Neuronal stem cell (in vitro differentiated cells): ENCODE data around the gene ZFHX3.
A peak's percentile ranks its signal among the peaks of the same experiment; 100 is the strongest.

ENCODE experiments used
- DNase-seq: peaks from one replicate; pipeline ENCODE4 v3.0.0-alpha.2; 2013; ENCODE audit warnings: low spot score
- H2AFZ ChIP-seq: one replicate; pipeline ENCODE4 v1.6.1; 2013; ENCODE audit warnings: mild to moderate bottlenecking, low read length, inconsistent platforms
- H2AK5ac ChIP-seq: 2 replicates; pipeline ENCODE4 v1.6.1; 2013; ENCODE audit warnings: low read depth, mild to moderate bottlenecking, inconsistent platforms, low read length, moderate library complexity, mixed read lengths
- H2BK120ac ChIP-seq: 2 replicates; pipeline ENCODE4 v1.6.1; 2013; ENCODE audit warnings: low read depth, mild to moderate bottlenecking, inconsistent platforms, low read length, moderate library complexity, mixed read lengths
- H2BK12ac ChIP-seq: one replicate; pipeline ENCODE4 v1.6.1; 2013; ENCODE audit warnings: low read length, inconsistent platforms
- H2BK15ac ChIP-seq: 2 replicates; pipeline ENCODE4 v1.6.1; 2013; ENCODE audit warnings: mild to moderate bottlenecking, low read length, inconsistent platforms, mixed read lengths
- H2BK5ac ChIP-seq: one replicate; pipeline ENCODE4 v1.6.1; 2013; ENCODE audit warnings: inconsistent platforms, mild to moderate bottlenecking, low read length, moderate library complexity
- H3K14ac ChIP-seq: one replicate; pipeline ENCODE4 v1.6.1; 2013; ENCODE audit warnings: low read length, inconsistent platforms
- H3K18ac ChIP-seq: 2 replicates; pipeline ENCODE4 v1.6.1; 2013; ENCODE audit warnings: low read length, inconsistent platforms
- H3K23ac ChIP-seq: 2 replicates; pipeline ENCODE4 v1.6.1; 2013; ENCODE audit warnings: low read depth, mild to moderate bottlenecking, mixed read lengths, low read length, inconsistent platforms; ENCODE audit not compliant: poor library complexity
- H3K27ac ChIP-seq: replicated peaks from 3 replicates; pipeline ENCODE4 v1.5.1; 2013; ENCODE audit warnings: low read length, inconsistent platforms
- H3K27me3 ChIP-seq, 3 experiments: 2 replicates each; pipeline ENCODE4 v1.6.1; 2013; ENCODE audit warnings: low read length in 3 of 3, mild to moderate bottlenecking in 2 of 3, inconsistent platforms in 1 of 3, low read depth in 1 of 3, mixed read lengths in 1 of 3, moderate library complexity in 1 of 3; ENCODE audit not compliant: control insufficient read depth in 3 of 3, insufficient read depth in 3 of 3
- H3K36me3 ChIP-seq, 2 donors: replicated peaks in 1 of 2; 2 replicates each; pipeline ENCODE4 v1.6.1; 2013; ENCODE audit warnings: low read length in 2 of 2; ENCODE audit not compliant: control insufficient read depth in 2 of 2, insufficient read depth in 2 of 2
- H3K4ac ChIP-seq: 2 replicates; pipeline ENCODE4 v1.6.1; 2013; ENCODE audit warnings: inconsistent platforms, mild to moderate bottlenecking, low read length, moderate library complexity
- H3K4me1 ChIP-seq, 2 donors: 1 replicate in 1 of 2; 2 replicates in 1 of 2; pipeline ENCODE4 v1.6.1; 2013; ENCODE audit warnings: low read length in 2 of 2, low read depth in 1 of 2; ENCODE audit not compliant: control insufficient read depth in 2 of 2, insufficient read depth in 1 of 2
- H3K4me2 ChIP-seq: one replicate; pipeline ENCODE4 v1.6.1; 2013; ENCODE audit warnings: mild to moderate bottlenecking, low read length, inconsistent platforms; ENCODE audit not compliant: insufficient read depth, poor library complexity, severe bottlenecking
- H3K4me3 ChIP-seq, 2 donors: 2 replicates each; pipeline ENCODE4 v1.5.1; 2013; ENCODE audit warnings: low read length in 2 of 2, mild to moderate bottlenecking in 2 of 2, inconsistent platforms in 1 of 2, moderate library complexity in 1 of 2
- H3K79me1 ChIP-seq: one replicate; pipeline ENCODE4 v1.6.1; 2013; ENCODE audit warnings: low read depth, mild to moderate bottlenecking, inconsistent platforms, low read length, moderate library complexity
- H3K9ac ChIP-seq: one replicate; pipeline ENCODE4 v1.6.1; 2013; ENCODE audit warnings: mild to moderate bottlenecking, low read depth, low read length, inconsistent platforms; ENCODE audit not compliant: poor library complexity
- H3K9me3 ChIP-seq, 2 donors: replicated peaks in 1 of 2; 2 replicates each; pipeline versions ENCODE3 to v1.6.1; 2013; ENCODE audit warnings: low read length in 2 of 2, mild to moderate bottlenecking in 2 of 2, inconsistent platforms in 1 of 2, low read depth in 1 of 2, mixed read lengths in 1 of 2, moderate library complexity in 1 of 2; ENCODE audit not compliant: control insufficient read depth in 2 of 2, insufficient read depth in 1 of 2
- H4K8ac ChIP-seq: one replicate; pipeline ENCODE4 v1.6.1; 2013; ENCODE audit warnings: low read depth, mild to moderate bottlenecking, inconsistent platforms, low read length, moderate library complexity
- H4K91ac ChIP-seq: one replicate; pipeline ENCODE4 v1.6.1; 2013; ENCODE audit warnings: low read length, low read depth, mild to moderate bottlenecking, inconsistent platforms; ENCODE audit not compliant: poor library complexity
- WGBS, 2 donors: extraction: QIAGEN DNeasy Blood & Tissue Kit; methylation state at CpG; one replicate each; pipeline ENCODE4 v1.1.7; 2013; ENCODE audit warnings: missing lambda C conversion rate in 2 of 2, mixed read lengths in 1 of 2; ENCODE audit not compliant: insufficient read length in 2 of 2, insufficient replicate concordance in 1 of 2; ENCODE audit errors: extremely low coverage in 2 of 2; 5-methylcytosine and 5-hydroxymethylcytosine counted together

The ZFHX3 gene

DNA sequence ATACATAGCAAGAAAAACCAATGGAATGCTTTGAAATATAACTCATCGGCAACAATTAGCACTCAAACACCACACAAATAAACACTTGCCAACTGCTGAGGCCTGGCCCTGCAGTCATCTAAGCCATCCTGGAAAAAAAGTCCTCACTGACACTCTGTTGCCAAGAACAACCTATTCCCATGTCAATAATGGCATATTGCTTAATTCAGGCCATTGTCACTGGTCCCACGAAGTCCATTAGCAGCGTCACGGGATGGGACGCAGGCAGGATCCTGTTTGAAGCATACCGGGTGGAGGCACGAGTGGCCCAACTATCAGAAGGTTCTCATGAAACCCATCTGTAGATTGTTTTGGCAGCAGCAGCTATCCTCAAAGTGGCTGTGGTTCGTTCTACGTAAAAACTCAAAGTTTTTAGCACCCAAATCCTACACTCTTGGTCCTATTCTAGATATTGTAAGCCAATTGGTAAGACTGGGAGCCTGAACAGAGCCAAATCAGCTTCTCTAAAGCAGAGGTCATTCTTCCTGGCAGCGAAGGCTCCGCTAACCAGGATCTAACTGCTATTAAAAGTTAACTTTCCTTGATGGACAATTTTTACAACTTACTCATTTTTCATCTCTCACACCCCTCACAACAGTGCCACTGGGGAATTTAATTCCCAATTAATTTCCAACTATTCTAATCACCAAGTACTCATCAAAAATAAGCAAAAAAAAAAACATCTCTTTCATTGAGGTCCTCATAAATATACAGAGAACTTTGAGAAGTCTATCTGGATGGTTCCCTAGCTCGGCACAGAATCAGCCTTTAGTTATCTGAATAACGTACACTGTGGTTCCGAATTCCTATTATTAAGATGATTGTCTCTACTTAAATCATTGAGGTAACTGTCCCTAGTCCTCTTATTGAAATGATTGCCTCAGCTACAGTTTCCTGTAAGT is 91.5 kb downstream of the ZFHX3 start:
- Histone ChIP-seq H3K18ac (no peak overlapping the region), H3K79me1 (peaks cover 2% of the 10 kb centered on the region), H2BK120ac (no peak overlapping the region), H3K27ac (no peak overlapping the region), H3K4me1 (peaks cover 0 to 8% of the 10 kb centered on the region in 2 donors), H3K4me2 (no peak overlapping the region), H3K27me3 (no peaks in the 10 kb centered on the region), H2AFZ (no peak overlapping the region), H2BK12ac (no peak overlapping the region), H3K4ac (no peak overlapping the region), H3K36me3 (peaks cover 0 to 92% of the 10 kb centered on the region in 2 donors), H3K23ac (no peak overlapping the region), H4K8ac (no peak overlapping the region), H3K14ac (no peak overlapping the region), H3K4me3 (no peak overlapping the region), H2BK5ac (no peak overlapping the region), H4K91ac (no peak overlapping the region), H2AK5ac (no peak overlapping the region), H3K9ac (no peak overlapping the region), H2BK15ac (no peak overlapping the region), H3K9me3 (peaks cover 0 to 15% of the 10 kb centered on the region in 2 donors)
- no CpG with 5 or more reads among the region's 14 CpGs for WGBS, 2 donors
- DNase-seq: no peak

DNA sequence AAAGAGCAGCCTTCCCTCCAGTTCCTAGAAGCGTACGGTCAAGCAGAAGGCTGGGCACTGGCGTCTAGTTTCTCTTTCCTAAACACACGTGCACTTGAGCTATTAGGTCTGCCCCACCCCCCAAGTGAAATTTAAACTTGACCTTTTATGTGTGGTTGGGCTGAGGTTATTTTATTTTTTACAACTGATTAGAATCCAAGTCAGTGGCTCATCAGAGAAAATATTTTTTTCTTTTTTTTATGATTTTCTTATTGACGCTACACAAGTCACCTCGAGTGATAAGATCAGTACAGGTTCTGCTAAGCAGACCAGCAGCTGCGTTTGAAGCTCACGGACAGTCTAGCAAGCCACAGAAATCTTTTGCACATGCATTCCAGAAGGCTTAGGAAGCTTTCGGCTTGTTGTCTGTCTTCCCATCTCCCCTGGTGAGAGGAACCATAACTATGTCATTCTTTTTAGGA is 95.1 kb downstream of the ZFHX3 start:
- H4K8ac ChIP-seq: no peak overlapping the region
- no peak overlapping the region for H3K4me3 ChIP-seq
- no peak overlapping the region for H4K91ac ChIP-seq
- H3K27me3 ChIP-seq: no peaks in the 10 kb centered on the region
- no CpG with 5 or more reads among the region's 9 CpGs for WGBS, 2 donors
- peaks cover 2% of the 10 kb centered on the region for H3K79me1 ChIP-seq
- H3K4ac ChIP-seq: no peak overlapping the region
- H3K4me1 ChIP-seq: peaks cover 5 to 16% of the 10 kb centered on the region in 2 donors
- H3K23ac ChIP-seq: no peak overlapping the region
- H3K27ac ChIP-seq: no peak overlapping the region
- H3K14ac ChIP-seq: no peak overlapping the region
- no peak overlapping the region for H3K9ac ChIP-seq
- H2BK120ac ChIP-seq: no peak overlapping the region
- no peak overlapping the region for H2BK15ac ChIP-seq
- no peak for DNase-seq
- H2BK12ac ChIP-seq: no peak overlapping the region
- H3K4me2 ChIP-seq: no peak overlapping the region
- H2BK5ac ChIP-seq: no peak overlapping the region
- H3K18ac ChIP-seq: no peak overlapping the region
- no peak overlapping the region for H2AFZ ChIP-seq
- H3K36me3 ChIP-seq: peaks cover 6 to 92% of the 10 kb centered on the region in 2 donors
- H2AK5ac ChIP-seq: no peak overlapping the region
- H3K9me3 ChIP-seq: peaks cover 2 to 17% of the 10 kb centered on the region in 2 donors

DNA sequence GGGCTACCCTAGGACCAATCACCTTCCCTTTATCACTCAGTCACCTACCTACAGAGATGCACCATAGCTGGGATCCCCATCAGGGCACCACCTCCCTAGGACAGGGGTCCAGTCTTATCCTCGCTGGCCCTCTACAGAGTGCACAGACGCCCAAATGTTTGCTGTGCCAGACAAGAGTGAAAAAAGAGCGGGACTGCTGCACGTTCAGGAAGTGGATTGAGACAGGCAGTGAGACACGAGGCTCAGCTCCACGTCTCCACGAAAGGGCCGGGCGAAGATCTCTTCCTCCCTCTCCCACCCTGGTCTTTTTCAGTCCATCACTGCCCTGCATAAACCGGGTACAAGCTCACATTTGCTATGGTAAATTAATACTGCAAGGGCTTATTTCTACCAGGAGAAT is 95.5 kb downstream of the ZFHX3 start:
- WGBS, 2 donors: no CpG with 5 or more reads among the region's 10 CpGs
- Histone ChIP-seq H2BK120ac (no peak overlapping the region), H3K9ac (no peak overlapping the region), H4K91ac (no peak overlapping the region), H3K4ac (no peak overlapping the region), H4K8ac (no peak overlapping the region), H3K23ac (no peak overlapping the region), H3K4me1 (peaks cover 9 to 20% of the 10 kb centered on the region in 2 donors), H3K79me1 (peaks cover 2% of the 10 kb centered on the region), H2AK5ac (no peak overlapping the region), H3K4me3 (no peak overlapping the region), H3K14ac (no peak overlapping the region), H3K9me3 (peaks cover 2 to 17% of the 10 kb centered on the region in 2 donors), H2BK5ac (no peak overlapping the region), H3K27ac (no peak overlapping the region), H2BK15ac (no peak overlapping the region), H3K36me3 (peaks cover 6 to 88% of the 10 kb centered on the region in 2 donors), H2AFZ (no peak overlapping the region), H2BK12ac (no peak overlapping the region), H3K18ac (peak overlapping the region; percentile 15), H3K27me3 (no peaks in the 10 kb centered on the region), H3K4me2 (no peak overlapping the region)
- no peak for DNase-seq

DNA sequence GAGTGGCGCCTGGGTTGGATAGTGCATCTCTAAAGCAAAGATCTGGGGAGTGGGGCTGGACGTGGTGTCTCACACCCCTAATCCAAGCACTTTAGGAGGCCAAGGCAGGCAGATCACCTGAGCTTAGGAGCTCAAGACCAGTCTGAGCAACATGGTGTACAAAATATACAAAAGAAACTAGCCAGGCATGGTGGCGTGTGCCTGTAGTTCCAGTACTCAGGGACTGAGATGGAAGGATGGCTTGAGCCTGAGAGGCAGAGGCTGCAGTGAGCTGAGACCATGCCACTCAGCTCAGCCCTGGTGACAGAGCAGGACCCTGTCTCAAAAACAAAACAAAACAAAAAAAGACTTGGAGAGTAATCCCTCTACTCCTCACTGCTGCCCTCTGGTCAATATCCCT is 96.0 kb downstream of the ZFHX3 start:
- no CpG with 5 or more reads among the region's 3 CpGs for WGBS, 2 donors
- H3K4me3 ChIP-seq: no peak overlapping the region
- H3K9ac ChIP-seq: no peak overlapping the region
- no peak overlapping the region for H3K23ac ChIP-seq
- no peak overlapping the region for H3K4me2 ChIP-seq
- peaks cover 2% of the 10 kb centered on the region for H3K79me1 ChIP-seq
- no peak overlapping the region for H4K8ac ChIP-seq
- no peak overlapping the region for H2BK120ac ChIP-seq
- no peak overlapping the region for H3K4ac ChIP-seq
- H3K27me3 ChIP-seq: no peaks in the 10 kb centered on the region
- H2AFZ ChIP-seq: no peak overlapping the region
- no peak overlapping the region for H2BK15ac ChIP-seq
- H3K9me3 ChIP-seq: peaks cover 2 to 17% of the 10 kb centered on the region in 2 donors
- no peak overlapping the region for H2AK5ac ChIP-seq
- DNase-seq: no peak
- no peak overlapping the region for H3K27ac ChIP-seq
- no peak overlapping the region for H2BK12ac ChIP-seq
- no peak overlapping the region for H2BK5ac ChIP-seq
- H3K14ac ChIP-seq: no peak overlapping the region
- H4K91ac ChIP-seq: no peak overlapping the region
- peaks cover 6 to 87% of the 10 kb centered on the region in 2 donors for H3K36me3 ChIP-seq
- H3K4me1 ChIP-seq: peaks cover 11 to 25% of the 10 kb centered on the region in 2 donors
- H3K18ac ChIP-seq: no peak overlapping the region
